GM21390 (cell line): ENCODE data around the gene SMIM1.

Experiments used
- ATAC-seq: cut with Tn5 transposase; IDR thresholded peaks from one replicate; pipeline ENCODE4 v1.9.1; 2021; ENCODE audit not compliant: unreplicated experiment

Gene SMIM1

GRCh38 chr1:3753656-3754454, 18.7 kb upstream of the SMIM1 start:
- ATAC-seq, result no peak

DNA sequence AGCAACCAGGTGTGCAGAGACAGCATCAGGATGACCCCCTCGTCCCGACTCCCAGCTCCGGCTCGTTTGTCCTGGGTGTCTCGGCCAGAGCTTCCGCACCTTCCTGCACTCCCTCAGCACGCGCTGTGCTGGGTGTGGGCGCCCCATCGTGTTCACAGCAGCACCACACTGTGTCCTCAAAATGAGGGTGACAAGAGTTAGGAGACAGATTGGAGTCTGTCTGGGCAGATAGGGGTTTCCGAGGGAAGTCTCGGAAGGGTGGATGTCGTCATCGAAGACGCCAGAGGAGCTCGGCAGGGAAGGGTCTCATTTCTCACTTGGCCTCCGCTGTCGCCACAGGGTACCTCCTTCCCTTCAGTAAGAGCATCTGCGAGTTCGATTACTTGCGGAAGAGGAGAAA, 16.2 kb upstream of the SMIM1 start:
- no peak for ATAC-seq

DNA sequence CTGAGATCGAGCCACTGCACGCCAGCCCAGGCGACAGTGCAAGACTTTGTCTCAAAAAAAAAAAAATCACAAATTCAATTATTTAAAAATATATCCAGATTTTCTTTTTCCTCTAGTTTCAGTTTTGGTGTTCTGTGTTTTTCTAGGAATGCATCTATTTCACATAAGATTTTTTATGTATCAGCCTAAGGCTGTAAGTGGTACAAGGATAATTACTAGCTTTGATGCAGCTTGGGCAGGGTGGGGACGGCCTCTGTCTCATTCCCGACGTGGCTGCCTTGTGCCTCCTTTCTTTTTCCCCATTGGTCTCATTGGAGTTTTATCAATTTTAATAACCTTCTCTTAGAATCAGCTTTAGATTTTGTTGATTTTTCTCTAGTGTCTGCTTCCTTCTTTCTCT, 13.4 kb upstream of the SMIM1 start:
- no peak for ATAC-seq

DNA sequence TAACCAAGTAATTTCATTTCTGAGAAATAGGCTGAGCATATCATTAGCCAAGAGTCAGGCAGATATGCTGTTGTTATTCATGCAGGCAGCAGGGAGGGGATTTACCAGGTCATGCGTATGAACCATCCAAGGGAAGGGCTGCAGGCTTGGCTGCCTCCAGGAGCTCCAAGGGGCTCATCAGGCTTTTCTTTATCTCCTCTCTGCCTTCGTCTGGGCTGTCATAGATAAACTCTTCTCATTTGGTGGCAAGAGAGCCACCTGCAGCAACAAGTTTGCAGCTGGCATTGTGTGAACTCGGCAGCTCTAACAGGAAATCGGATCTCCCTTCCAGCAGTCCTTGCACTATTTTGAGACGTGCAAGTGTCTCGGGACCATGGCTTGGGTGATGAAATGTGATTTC, 12.8 kb upstream of the SMIM1 start:
- no peak for ATAC-seq

- ATAC-seq, result no peak
These were observed 11.1 kb upstream of the SMIM1 start for GRCh38 chr1:3761296-3762010.

GRCh38 chr1:3762151-3762872, 10.2 kb upstream of the SMIM1 start:
- no peak for ATAC-seq

DNA sequence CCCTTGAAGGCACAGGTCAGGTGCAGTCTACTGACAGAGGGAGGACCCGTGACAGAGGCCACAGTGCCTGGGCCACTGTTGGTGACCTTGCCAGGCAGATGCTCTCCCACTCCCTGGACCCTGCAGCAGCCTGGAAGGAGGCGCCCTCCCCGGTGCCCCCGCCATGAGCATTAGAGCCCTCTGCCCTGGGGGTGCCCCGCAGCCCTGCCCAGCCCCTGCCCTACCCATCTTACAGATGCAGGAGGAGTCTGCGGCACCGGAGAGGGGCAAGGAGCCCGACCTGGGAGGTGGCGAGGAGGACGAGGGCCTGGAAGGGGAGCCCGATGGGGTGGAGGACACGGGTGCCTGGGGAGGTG, 9.7 kb upstream of the SMIM1 start:
- no peak for ATAC-seq

- ATAC-seq, result no peak
These were observed 9.0 kb upstream of the SMIM1 start for GRCh38 chr1:3763351-3764125.

- ATAC-seq, result no peak
These were observed 5.1 kb upstream of the SMIM1 start for GRCh38 chr1:3767328-3767925.

GRCh38 chr1:3768811-3769390, 3.6 kb upstream of the SMIM1 start:
- no peak for ATAC-seq

DNA sequence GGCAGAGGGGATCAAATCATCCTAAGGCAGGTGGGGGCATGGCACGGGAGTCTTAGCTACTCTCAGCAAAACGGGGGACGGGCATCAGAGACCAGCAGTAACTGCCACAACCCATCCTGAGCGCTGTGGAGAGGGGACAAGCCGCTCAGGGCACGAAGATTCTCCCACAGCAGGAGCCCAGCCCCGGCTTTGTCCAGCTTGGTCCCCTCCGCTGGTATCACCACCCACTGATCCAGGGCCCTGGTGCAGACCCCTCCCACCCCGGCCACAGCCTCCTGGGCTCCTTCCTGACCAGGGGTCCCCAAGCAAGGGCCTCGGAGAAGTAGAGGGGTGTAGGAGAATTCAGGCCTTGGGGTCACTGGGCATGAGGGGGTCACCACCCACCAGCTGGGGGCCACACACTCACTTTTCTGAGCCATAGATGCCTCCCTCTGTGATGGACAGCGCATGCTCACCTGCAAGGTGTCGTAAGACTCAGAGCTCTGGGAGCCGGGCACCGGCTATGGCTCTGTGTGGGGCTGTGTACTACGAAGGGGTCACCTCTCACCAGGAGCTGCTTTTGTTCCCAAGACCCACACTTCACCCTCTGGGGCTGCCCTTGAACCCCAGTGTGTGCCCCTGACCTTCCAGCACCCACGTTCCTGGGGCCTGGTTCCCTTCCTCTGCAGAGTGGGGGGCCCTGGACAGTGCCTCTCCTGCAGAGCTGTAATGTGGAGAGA, 2.3 kb upstream of the SMIM1 start:
- no peak for ATAC-seq

DNA sequence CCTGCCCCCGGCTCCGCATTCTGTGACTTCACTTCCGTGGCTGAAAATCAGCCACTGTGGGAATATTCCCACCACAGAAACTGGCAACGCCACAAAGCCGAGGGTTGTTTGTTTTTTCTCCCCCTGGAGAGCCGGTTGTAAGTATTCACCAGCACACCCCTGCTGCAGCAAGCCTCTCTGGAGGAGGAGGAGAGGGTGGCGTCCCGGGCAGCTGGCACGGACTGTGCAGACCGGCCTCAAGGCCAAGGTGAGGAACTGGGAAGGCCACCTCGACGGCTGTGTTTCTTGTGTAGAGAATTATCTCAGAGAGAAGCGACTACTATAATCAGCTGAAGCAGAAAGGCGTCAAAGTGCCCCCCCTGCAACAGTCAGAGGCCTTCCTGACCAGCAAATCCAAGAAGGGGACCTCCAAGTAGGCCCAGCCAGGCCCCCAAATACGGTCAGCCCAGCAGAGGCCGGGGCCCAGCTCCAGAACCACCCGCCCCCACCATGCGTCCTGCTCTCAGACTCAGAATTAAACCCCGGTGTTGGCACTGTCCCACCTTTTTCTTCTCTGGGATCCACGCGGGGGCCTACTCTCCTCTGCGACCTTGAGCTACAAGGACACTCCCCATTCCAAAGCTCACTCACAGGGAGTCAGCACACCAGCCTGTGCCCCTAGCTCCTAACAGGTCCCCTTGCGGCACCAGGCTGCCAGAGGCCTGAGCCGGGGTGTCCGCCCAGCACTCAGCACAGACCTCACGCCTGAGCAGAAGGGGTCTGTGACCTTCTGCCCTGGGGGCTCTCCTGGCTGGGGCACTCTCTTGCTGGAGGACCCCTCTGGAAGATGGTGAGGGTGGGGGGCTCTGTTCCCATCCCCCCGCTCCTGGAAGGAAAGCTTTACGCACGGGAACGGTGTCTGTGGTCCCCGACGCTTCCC, 1.2 kb upstream of the SMIM1 start:
- no peak for ATAC-seq

- ATAC-seq, result peak; percentile 62
These were observed 378 bp upstream of the SMIM1 start for GRCh38 chr1:3772027-3772714.

DNA sequence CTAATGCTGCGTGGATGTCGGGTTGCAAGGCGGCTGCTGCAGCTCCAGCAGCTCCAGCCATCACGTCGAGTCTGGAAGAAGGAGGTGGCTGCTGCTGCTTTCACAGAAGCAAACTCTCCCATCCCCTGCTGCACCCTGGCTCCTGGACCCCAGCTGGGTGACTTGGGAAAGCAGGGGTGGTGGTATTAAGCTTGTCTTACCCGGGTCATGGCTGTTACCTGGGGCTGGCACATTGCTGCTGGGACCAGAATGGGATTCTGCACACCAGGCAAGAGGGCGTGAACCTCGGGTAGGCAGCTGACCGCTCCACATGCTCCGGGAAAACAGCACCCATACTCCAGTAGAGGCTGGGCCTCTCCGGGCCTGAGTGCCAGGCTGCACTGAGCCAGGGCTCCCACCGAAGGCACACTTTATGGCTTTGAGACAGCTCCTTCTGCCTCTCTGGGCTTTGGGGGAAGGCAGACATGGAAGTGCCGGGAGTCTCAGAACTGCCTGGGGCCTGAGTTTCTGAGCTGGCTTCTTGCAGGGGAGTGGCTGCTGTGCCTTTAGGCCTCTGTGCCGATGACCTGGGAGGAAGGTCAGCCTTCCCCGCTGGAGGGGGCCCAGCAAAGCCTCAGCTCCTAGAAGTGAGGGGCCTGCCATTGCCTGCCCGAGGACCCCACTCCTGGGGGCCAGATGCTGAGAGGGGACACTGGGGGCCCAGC, 1.2 kb downstream of the SMIM1 start:
- no peak for ATAC-seq

DNA sequence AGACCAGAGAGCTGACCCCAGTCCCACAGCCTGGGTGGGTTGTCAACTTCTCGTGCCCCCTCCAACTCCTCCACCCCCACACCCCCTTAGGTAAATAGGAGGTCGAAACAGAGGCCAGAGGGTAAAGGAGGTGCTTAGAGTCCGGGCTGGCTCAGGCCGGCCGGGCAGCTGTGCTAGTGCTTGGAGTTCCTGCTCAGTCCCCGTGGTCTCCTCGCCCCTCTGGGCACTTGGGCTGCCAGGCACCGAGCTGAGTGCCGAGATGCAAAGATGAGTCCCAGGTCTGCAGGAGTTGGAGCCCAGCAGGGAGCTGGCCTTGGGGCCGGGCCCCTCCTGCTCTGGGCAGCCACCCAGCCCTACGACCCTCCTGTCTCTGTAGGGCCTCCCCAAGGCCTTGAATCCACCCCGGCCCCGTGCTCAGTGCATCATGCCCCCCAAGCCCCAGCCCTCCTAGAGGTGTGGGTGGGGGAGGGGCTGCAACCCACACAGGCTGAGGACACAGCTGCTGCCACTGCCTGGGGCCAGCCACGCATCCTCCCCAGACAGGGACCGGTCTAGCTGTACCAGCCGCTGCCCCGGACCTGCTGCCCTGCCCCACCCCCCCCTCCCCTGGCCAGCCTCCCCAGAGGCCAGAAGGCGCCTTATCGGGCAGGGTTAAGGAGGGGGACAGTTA, 1.9 kb downstream of the SMIM1 start:
- no peak for ATAC-seq

- ATAC-seq, result no peak
These were observed 2.5 kb downstream of the SMIM1 start for GRCh38 chr1:3774946-3775489.
